GM18907 (cell line): Measurements from ENCODE around the gene DNAJC1.

ENCODE experiments used
- ATAC-seq: cut with Tn5 transposase; IDR thresholded peaks from one replicate; pipeline ENCODE4 v1.9.1; 2021; ENCODE audit warnings: mild to moderate bottlenecking, moderate library complexity; ENCODE audit not compliant: unreplicated experiment

DNAJC1 gene

GRCh38 chr10:21791276-21791675, 212.3 kb downstream of the DNAJC1 start:
- no peak for ATAC-seq

GRCh38 chr10:21776883-21777282, 226.6 kb downstream of the DNAJC1 start:
- ATAC-seq = no peak

- no peak for ATAC-seq
These were observed 232.3 kb downstream of the DNAJC1 start for GRCh38 chr10:21771219-21771618.

GRCh38 chr10:21769041-21769440, 234.5 kb downstream of the DNAJC1 start:
- no peak for ATAC-seq

GRCh38 chr10:21764466-21765189, 238.9 kb downstream of the DNAJC1 start:
- ATAC-seq = no peak

- no peak for ATAC-seq
These were observed 243.2 kb downstream of the DNAJC1 start for GRCh38 chr10:21760332-21760731.

- no peak for ATAC-seq
These were observed 244.3 kb downstream of the DNAJC1 start for GRCh38 chr10:21759232-21759631.

GRCh38 chr10:21758696-21759095, 244.8 kb downstream of the DNAJC1 start:
- ATAC-seq = no peak

- ATAC-seq = no peak
These were observed 245.3 kb downstream of the DNAJC1 start for GRCh38 chr10:21758239-21758638.

GRCh38 chr10:21757185-21757901, 246.2 kb downstream of the DNAJC1 start:
- ATAC-seq = no peak

- ATAC-seq = no peak
These were observed 246.8 kb downstream of the DNAJC1 start for GRCh38 chr10:21756707-21757106.

GRCh38 chr10:21754410-21755011, 249.0 kb downstream of the DNAJC1 start:
- ATAC-seq = no peak

GRCh38 chr10:21753497-21754270, 249.8 kb downstream of the DNAJC1 start:
- no peak for ATAC-seq

- no peak for ATAC-seq
These were observed 251.9 kb downstream of the DNAJC1 start for GRCh38 chr10:21751341-21752310.

- no peak for ATAC-seq
These were observed 253.1 kb downstream of the DNAJC1 start for GRCh38 chr10:21750424-21750823.

- ATAC-seq = no peak
These were observed 253.7 kb downstream of the DNAJC1 start for GRCh38 chr10:21749788-21750187.

- no peak for ATAC-seq
These were observed 255.7 kb downstream of the DNAJC1 start for GRCh38 chr10:21747809-21748208.

- ATAC-seq = no peak
These were observed 257.4 kb downstream of the DNAJC1 start for GRCh38 chr10:21746118-21746517.

- no peak for ATAC-seq
These were observed 259.3 kb downstream of the DNAJC1 start for GRCh38 chr10:21744223-21744622.

- no peak for ATAC-seq
These were observed 260.7 kb downstream of the DNAJC1 start for GRCh38 chr10:21742740-21743412.
